HG02623 (cell line): ENCODE measurements around the gene PDSS2.

ENCODE experiments used
- ATAC-seq: cut with Tn5 transposase; IDR thresholded peaks from one replicate; pipeline ENCODE4 v1.9.1; 2021; ENCODE audit warnings: moderate library complexity; ENCODE audit not compliant: unreplicated experiment

The PDSS2 gene

DNA sequence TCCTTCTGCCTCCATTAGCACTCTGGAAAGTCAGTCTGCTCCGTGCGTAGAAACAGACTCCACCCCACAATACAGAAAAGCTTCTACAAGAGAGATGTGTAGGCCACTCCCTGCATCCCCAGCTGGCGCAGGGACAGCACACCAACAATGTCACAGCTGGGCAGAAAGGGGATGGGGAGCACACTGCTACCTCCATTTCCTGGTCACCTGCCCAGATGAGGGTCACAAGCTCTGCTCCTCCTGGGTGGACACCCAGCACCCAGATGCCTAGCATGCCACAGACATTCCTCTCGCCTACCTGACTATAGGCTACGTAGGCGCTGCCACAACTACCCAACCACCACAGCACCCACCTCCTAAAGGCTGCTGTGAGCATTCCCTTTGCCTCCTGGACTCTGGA lies 356.3 kb downstream of the PDSS2 start:
- no peak for ATAC-seq
